IMR-90 (cell line): ENCODE measurements around the gene RPS6KA2.

ENCODE experiments used
- CEBPB ChIP-seq: IDR thresholded peaks from 2 replicates; pipeline ENCODE4 v1.6.1; 2012; ENCODE audit warnings: low read depth, low read length, improper control_type of control experiment
- CHD1 ChIP-seq: IDR thresholded peaks from 2 replicates; pipeline ENCODE4 v1.6.1; 2012; ENCODE audit warnings: low read depth, low read length, improper control_type of control experiment
- CTCF ChIP-seq: conservative IDR thresholded peaks from 2 replicates; pipeline ENCODE4 v1.5.1; 2012; ENCODE audit warnings: mild to moderate bottlenecking, low read depth, low read length, improper control_type of control experiment
- MAFK ChIP-seq: IDR thresholded peaks from 2 replicates; pipeline ENCODE4 v1.6.1; 2012; ENCODE audit warnings: low read depth, low read length, improper control_type of control experiment
- MAZ ChIP-seq: IDR thresholded peaks from 2 replicates; pipeline ENCODE4 v1.6.1; 2012; ENCODE audit warnings: low read depth, mild to moderate bottlenecking, low read length, improper control_type of control experiment, moderate library complexity, borderline replicate concordance
- POLR2A ChIP-seq: IDR thresholded peaks from 2 replicates; pipeline ENCODE4 v1.6.1; 2012; ENCODE audit warnings: mild to moderate bottlenecking, low read depth, low read length
- RFX5 ChIP-seq: IDR thresholded peaks from 2 replicates; pipeline ENCODE4 v1.8.0; 2012; ENCODE audit warnings: low read depth, mild to moderate bottlenecking, low read length, moderate library complexity

GRCh38 chr6:166625356-166625755, 1.7 kb downstream of the RPS6KA2 start:
- TF ChIP-seq CTCF = no peak
- TF ChIP-seq MAZ = no peak
- no peak for TF ChIP-seq POLR2A
- TF ChIP-seq RFX5 = no peak
- TF ChIP-seq CHD1 = no peak
- TF ChIP-seq CEBPB = no peak
- TF ChIP-seq MAFK = no peak
